Right atrium auricular region (tissue), 2 donors: ENCODE measurements around the gene TMEM134. TPM values are rescaled to one million over a fixed set of nuclear protein-coding genes. Genes with fewer than 3 reads are reported as not detected.
A peak's percentile ranks its signal among the peaks of the same experiment; 100 is the strongest.
"Not testable (repeated sequence)": the region's sequence is repeated elsewhere in the genome, so short reads cannot be mapped to it uniquely, and the experiment has no call there.

Source experiments
- DNase-seq: peaks from one replicate; pipeline ENCODE4 v3.0.0-alpha.2; 2019; ENCODE audit warnings: low spot score
- H3K27ac ChIP-seq, 2 donors: fragments of 200-600 bp; sonication (generic); 1 replicate in 1 of 2; 2 replicates in 1 of 2; pipeline ENCODE4 v1.5.1; 2016 to 2019
- H3K27me3 ChIP-seq, 2 donors: fragments of 200-600 bp; sonication (generic); one replicate each; pipeline versions ENCODE4 v1.5.1 to v1.6.0; 2017 to 2019
- H3K36me3 ChIP-seq: fragments of 200-600 bp; sonication (generic); one replicate; pipeline ENCODE4 v1.5.1; 2016
- H3K4me1 ChIP-seq, 2 donors: fragments of 200-600 bp; sonication (generic); one replicate each; pipeline versions ENCODE4 v1.5.1 to v1.6.0; 2017 to 2019
- H3K4me3 ChIP-seq, 2 donors: fragments of 200-600 bp; sonication (generic); 1 replicate in 1 of 2; 2 replicates in 1 of 2; pipeline ENCODE4 v1.5.1; 2017 to 2019; ENCODE audit warnings: mild to moderate bottlenecking in 1 of 2, moderate library complexity in 1 of 2
- H3K9me3 ChIP-seq, 2 donors: fragments of 200-600 bp; sonication (generic); one replicate each; pipeline ENCODE4 v1.5.1; 2019
- total RNA-seq, 2 donors: library from RNA; depleted of rRNA; stranded (reverse); fragments of >200 nt; gene quantifications; one replicate each; pipeline ENCODE4 v1.1.0, GENCODE V29; 2016
- TF ChIP-seq, protein P1 (sequence below), 2 donors: fragments of 200-600 bp; sonication (generic); IDR thresholded peaks; one replicate each; pipeline ENCODE4 v1.5.1; 2019; ENCODE audit warnings: antibody characterized with exemption in 2 of 2

The TMEM134 gene
- total RNA-seq, 2 donors from 2014 or later = 74.4 to 140 TPM

DNA sequence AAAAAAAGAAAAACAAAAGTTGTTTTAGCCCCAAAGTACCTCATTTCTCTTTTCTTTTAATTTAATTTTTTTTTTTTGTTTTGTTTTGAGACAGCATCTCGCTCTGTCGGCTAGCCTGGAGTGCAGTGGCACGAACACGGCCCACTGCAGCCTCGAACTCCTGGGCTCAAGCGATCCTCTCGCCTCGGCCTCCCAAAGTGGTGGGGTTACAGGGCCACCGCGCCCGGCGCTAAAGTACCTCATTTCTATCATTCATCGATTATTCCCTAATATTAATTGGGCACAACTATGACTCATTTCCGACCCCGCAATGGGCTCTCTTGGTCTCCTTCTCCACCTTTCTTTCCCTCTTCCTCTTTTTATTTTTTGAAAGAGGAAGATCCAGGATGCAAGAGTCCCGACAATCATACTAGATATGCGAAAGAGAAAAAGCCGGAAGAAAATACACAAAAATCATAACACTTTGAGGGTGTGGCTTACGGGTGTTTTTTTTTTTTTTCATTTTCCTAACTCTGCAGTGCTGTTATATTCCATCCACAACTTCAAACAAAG is 13.3 kb upstream of the TMEM134 start:
- H3K36me3 ChIP-seq = peaks cover 7% of the 10 kb centered on the region
- H3K27me3 ChIP-seq = no peaks in the 10 kb centered on the region
- TF ChIP-seq, protein P1, sequence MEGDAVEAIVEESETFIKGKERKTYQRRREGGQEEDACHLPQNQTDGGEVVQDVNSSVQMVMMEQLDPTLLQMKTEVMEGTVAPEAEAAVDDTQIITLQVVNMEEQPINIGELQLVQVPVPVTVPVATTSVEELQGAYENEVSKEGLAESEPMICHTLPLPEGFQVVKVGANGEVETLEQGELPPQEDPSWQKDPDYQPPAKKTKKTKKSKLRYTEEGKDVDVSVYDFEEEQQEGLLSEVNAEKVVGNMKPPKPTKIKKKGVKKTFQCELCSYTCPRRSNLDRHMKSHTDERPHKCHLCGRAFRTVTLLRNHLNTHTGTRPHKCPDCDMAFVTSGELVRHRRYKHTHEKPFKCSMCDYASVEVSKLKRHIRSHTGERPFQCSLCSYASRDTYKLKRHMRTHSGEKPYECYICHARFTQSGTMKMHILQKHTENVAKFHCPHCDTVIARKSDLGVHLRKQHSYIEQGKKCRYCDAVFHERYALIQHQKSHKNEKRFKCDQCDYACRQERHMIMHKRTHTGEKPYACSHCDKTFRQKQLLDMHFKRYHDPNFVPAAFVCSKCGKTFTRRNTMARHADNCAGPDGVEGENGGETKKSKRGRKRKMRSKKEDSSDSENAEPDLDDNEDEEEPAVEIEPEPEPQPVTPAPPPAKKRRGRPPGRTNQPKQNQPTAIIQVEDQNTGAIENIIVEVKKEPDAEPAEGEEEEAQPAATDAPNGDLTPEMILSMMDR (IDR thresholded peaks at IDR 0.05) = no peak
- peak overlapping the region; percentile 85 to 86 for H3K27ac ChIP-seq
- no peak for DNase-seq
- no peaks in the 10 kb centered on the region for H3K9me3 ChIP-seq
- H3K4me3 ChIP-seq = peak overlapping the region; percentile 52 to 60
- peaks cover 0 to 34% of the 10 kb centered on the region in 2 donors for H3K4me1 ChIP-seq

DNA sequence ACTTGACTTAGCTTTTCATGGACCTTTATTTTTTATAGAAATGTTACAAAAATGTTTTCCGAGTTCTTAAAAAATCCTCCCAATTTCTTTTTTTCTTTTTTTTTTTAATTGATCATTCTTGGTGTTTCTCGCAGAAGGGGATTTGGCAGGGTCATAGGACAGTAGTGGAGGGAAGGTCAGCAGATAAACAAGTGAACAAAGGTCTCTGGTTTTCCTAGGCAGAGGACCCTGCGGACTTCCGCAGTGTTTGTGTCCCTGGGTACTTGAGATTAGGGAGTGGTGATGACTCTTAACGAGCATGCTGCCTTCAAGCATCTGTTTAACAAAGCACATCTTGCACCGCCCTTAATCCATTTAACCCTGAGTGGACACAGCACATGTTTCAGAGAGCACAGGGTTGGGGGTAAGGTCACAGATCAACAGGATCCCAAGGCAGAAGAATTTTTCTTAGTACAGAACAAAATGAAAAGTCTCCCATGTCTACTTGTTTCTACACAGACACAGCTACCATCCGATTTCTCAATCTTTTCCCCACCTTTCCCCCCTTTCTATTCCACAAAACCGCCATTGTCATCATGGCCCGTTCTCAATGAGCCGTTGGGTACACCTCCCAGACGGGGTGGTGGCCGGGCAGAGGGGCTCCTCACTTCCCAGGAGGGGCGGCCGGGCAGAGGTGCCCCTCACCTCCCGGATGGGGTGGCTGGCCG is 8.4 kb upstream of the TMEM134 start:
- H3K27me3 ChIP-seq, DNase-seq, H3K4me3 ChIP-seq, H3K9me3 ChIP-seq, H3K27ac ChIP-seq, H3K36me3 ChIP-seq, H3K4me1 ChIP-seq: not testable (repeated sequence)

DNA sequence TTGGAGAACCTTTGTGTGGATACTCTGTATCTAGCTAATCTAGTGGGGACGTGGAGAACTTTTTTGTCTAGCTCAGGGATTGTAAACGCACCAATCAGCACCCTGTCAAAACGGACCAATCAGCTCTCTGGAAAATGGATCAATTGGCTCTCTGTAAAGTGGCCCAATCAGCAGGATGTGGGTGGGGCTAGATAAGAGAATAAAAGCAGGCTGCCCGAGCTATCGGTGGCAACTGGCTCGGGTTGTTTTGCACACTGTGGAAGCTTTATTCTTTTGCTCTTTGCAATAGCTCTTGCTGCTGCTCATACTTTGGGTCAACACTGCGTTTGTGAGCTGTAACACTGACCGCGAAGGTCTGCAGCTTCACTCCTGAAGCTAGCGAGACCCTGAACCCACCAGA is 7.6 kb upstream of the TMEM134 start:
- not testable (repeated sequence) for H3K36me3 ChIP-seq, H3K9me3 ChIP-seq, H3K27ac ChIP-seq, H3K27me3 ChIP-seq, DNase-seq, H3K4me1 ChIP-seq, H3K4me3 ChIP-seq

DNA sequence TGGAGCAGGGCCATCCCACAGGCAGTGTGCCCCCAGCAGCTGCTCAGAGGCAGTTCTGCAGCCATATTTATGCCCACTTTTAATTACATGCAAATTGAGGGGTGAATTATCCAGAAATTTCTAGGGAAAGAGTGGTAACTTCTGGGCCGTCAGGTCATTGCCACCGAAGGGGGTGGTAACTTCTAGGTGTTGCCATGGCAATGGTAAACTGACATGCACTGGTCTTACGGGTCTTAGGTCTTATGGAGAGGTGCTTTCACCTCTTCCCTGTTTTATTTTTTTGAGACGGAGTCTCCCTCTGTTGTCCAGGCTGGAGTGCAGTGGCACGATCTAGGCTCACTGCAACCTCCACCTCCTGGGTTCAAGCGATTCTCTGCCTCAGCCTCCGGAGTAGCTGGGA is 3.8 kb upstream of the TMEM134 start:
- Histone ChIP-seq H3K36me3 (no peaks in the 10 kb centered on the region), H3K27ac (no peak overlapping the region), H3K9me3 (no peaks in the 10 kb centered on the region), H3K4me1 (peaks cover 0 to 15% of the 10 kb centered on the region in 2 donors), H3K4me3 (no peak overlapping the region), H3K27me3 (no peaks in the 10 kb centered on the region)
- DNase-seq = no peak
- TF ChIP-seq, protein P1 (IDR thresholded peaks at IDR 0.05) = no peak

DNA sequence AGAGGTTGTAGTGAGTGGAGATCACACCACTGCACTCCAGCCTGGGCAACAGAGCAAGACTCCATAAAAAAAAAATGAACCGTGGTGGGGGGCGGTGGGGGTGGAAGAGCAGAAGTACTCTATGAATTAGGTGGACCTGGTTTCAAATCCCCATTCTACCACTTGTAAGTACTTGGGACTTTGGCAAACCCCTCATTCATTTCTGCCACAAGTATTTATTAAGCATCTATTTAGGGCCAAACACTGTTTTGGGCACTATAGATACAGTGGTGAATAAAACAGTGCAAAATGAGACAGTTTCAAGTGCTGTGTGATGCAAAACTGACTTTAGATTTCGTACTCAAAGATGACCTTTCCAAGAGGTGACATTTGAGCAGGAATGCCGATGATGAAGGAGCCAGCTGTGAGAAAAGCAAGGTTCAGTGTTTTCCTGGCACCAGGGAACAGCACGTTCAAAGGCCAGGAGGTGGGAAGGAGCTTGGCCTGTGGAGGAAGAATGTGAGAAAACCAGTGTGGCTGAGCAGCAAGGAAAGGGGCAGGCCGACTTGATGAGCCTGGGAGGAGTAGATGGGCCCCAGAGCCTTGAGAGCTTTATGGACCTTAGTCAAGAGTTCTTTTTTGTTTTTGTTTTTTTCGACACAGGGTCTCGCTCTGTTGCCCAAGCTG is 1.4 kb upstream of the TMEM134 start:
- Histone ChIP-seq H3K4me3 (no peak overlapping the region), H3K36me3 (no peaks in the 10 kb centered on the region), H3K9me3 (no peaks in the 10 kb centered on the region), H3K27me3 (no peaks in the 10 kb centered on the region), H3K27ac (no peak overlapping the region), H3K4me1 (peaks cover 0 to 26% of the 10 kb centered on the region in 2 donors)
- TF ChIP-seq, protein P1 (IDR thresholded peaks at IDR 0.05) = no peak
- DNase-seq = no peak

DNA sequence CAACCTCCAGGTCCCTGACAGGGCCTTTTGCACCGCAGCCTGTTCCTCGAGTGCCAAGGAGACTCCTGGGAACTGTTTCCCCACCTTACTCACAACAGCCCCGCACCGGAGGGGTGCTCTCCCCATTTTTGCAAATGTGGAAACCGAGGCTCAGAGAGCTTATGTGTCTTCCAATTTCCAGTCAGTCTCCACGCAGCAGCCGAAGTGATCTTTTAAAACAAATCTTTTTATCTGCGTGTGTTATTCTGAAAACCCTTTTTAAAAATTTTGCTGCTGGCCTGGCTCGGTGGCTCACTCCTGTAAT is 409 bp upstream of the TMEM134 start:
- DNase-seq = no peak
- Histone ChIP-seq H3K4me1 (peaks cover 0 to 33% of the 10 kb centered on the region in 2 donors), H3K27ac (peak overlapping the region; percentile 88 to 89), H3K4me3 (peak overlapping the region; percentile 72 to 90), H3K27me3 (no peaks in the 10 kb centered on the region), H3K9me3 (no peaks in the 10 kb centered on the region), H3K36me3 (no peaks in the 10 kb centered on the region)
- TF ChIP-seq, protein P1 (IDR thresholded peaks at IDR 0.05) = no peak
